ENCODE results near the gene SMAD7.

The SMAD7 gene

DNA sequence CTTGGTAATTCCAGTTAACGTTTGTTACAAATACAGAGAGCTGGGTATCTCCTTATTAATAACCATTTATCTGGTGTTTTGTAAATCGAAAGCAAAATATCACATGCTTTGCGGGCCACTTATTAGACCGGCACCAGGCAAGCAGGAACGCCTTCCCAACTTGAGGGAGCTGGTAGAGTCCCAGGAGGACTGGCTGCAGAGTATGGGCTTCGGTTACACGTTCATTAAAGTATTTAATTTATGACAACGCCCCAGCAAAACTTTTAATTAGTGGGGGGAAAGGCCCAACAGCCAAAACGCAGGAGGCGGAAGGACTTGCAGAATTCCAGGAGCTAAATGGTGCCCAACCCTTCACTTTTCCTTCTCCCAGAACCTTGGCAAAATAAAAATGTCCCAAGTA is 3.7 kb downstream of the SMAD7 start:
- H3K27ac ChIP-seq, result peak overlapping the region; percentile 97
- TF ChIP-seq, protein P1, sequence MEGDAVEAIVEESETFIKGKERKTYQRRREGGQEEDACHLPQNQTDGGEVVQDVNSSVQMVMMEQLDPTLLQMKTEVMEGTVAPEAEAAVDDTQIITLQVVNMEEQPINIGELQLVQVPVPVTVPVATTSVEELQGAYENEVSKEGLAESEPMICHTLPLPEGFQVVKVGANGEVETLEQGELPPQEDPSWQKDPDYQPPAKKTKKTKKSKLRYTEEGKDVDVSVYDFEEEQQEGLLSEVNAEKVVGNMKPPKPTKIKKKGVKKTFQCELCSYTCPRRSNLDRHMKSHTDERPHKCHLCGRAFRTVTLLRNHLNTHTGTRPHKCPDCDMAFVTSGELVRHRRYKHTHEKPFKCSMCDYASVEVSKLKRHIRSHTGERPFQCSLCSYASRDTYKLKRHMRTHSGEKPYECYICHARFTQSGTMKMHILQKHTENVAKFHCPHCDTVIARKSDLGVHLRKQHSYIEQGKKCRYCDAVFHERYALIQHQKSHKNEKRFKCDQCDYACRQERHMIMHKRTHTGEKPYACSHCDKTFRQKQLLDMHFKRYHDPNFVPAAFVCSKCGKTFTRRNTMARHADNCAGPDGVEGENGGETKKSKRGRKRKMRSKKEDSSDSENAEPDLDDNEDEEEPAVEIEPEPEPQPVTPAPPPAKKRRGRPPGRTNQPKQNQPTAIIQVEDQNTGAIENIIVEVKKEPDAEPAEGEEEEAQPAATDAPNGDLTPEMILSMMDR (conservative IDR thresholded peaks at IDR 0.05), result no peak

- TF ChIP-seq, protein P1 (conservative IDR thresholded peaks at IDR 0.05), result no peak
- H3K27ac ChIP-seq, result peak overlapping the region; percentile 97
These were observed 4.4 kb downstream of the SMAD7 start for GRCh38 chr18:48946329-48946835.

GRCh38 chr18:48945953-48946217 is 4.9 kb downstream of the SMAD7 start:
- TF ChIP-seq, protein P1 (conservative IDR thresholded peaks at IDR 0.05), result no peak
- H3K27ac ChIP-seq, result peak overlapping the region; percentile 97

GRCh38 chr18:48944634-48945033 is 6.1 kb downstream of the SMAD7 start:
- peak overlapping the region; percentile 97; the same call in 1 of the 2 replicates for H3K27ac ChIP-seq
- TF ChIP-seq, protein P1 (conservative IDR thresholded peaks at IDR 0.05), result no peak

DNA sequence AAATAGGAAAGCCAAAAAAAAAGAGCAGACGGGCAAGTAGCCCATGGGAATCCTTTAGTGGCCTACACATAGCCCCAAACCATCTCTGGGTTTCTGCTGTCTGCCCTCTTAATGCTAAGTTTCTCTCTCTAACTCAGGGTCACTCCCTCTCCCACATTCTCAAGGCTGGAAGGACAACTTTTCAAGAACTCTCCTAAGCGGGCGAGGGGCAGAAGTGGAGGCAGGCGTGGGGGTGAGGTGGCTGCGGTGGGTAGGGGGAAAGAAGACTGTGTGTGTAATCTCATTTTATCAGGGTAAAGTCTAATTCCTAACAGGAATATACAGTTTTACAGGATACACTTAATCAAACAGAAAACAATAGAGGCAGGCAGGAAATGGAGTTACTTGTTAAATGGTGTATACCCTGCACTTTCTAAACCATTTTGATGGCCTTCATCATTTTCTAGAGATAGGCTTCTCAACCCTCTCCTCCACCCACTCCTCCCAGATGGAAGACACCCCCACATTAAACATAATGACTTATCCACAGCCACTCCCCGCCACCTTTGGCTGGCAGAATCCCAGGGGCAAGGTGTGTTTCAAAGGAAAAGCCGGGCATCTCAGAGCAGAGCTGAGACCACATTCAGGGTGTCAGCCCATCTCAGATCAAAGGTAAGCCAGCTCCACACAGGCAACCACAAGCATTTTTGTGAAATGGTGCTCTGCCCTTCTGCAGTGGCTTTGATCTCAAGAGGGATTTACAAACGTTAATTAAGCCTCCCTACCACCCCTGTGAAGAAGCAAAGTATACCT is 6.8 kb downstream of the SMAD7 start:
- TF ChIP-seq, protein P1 (conservative IDR thresholded peaks at IDR 0.05), result no peak
- H3K27ac ChIP-seq, result peak overlapping the region; percentile 97

- TF ChIP-seq, protein P1 (conservative IDR thresholded peaks at IDR 0.05), result no peak
- H3K27ac ChIP-seq, result peak overlapping the region; percentile 97
These were observed 7.4 kb downstream of the SMAD7 start for GRCh38 chr18:48943333-48943732.

- TF ChIP-seq, protein P1 (conservative IDR thresholded peaks at IDR 0.05), result no peak
- H3K27ac ChIP-seq, result peak overlapping the region; percentile 97
These were observed 8.1 kb downstream of the SMAD7 start for GRCh38 chr18:48942554-48943261.

Measured in VCaP (cell line).